Measurements from ENCODE around the gene AMFR. TPM values are rescaled to one million over a fixed set of nuclear protein-coding genes. Genes with fewer than 3 reads are reported as not detected.

The AMFR gene
- total and polyA plus RNA-seq, 10 of the 15 experiments (the other 5 are each of a cell fraction or from before 2014, with no cell fraction given) = 8.2 to 67.6 (median 28.1) TPM

- TF ChIP-seq, protein P1, sequence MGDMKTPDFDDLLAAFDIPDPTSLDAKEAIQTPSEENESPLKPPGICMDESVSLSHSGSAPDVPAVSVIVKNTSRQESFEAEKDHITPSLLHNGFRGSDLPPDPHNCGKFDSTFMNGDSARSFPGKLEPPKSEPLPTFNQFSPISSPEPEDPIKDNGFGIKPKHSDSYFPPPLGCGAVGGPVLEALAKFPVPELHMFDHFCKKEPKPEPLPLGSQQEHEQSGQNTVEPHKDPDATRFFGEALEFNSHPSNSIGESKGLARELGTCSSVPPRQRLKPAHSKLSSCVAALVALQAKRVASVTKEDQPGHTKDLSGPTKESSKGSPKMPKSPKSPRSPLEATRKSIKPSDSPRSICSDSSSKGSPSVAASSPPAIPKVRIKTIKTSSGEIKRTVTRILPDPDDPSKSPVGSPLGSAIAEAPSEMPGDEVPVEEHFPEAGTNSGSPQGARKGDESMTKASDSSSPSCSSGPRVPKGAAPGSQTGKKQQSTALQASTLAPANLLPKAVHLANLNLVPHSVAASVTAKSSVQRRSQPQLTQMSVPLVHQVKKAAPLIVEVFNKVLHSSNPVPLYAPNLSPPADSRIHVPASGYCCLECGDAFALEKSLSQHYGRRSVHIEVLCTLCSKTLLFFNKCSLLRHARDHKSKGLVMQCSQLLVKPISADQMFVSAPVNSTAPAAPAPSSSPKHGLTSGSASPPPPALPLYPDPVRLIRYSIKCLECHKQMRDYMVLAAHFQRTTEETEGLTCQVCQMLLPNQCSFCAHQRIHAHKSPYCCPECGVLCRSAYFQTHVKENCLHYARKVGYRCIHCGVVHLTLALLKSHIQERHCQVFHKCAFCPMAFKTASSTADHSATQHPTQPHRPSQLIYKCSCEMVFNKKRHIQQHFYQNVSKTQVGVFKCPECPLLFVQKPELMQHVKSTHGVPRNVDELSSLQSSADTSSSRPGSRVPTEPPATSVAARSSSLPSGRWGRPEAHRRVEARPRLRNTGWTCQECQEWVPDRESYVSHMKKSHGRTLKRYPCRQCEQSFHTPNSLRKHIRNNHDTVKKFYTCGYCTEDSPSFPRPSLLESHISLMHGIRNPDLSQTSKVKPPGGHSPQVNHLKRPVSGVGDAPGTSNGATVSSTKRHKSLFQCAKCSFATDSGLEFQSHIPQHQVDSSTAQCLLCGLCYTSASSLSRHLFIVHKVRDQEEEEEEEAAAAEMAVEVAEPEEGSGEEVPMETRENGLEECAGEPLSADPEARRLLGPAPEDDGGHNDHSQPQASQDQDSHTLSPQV (IDR thresholded peaks at IDR 0.05) = no peak
- TF ChIP-seq CBX5 (IDR thresholded peaks at IDR 0.05; ENCODE audit: low read depth) (no peak), JUNB (IDR thresholded peaks at IDR 0.05) (no peak), RUNX3 (IDR thresholded peaks at IDR 0.05; ENCODE audit: low read length) (no peak), KLF5 (IDR thresholded peaks at IDR 0.05; ENCODE audit: partially characterized antibody) (no peak), IRF4 (IDR thresholded peaks at IDR 0.05; ENCODE audit: low read depth, low read length) (no peak), NFYA (IDR thresholded peaks at IDR 0.05; ENCODE audit: borderline replicate concordance, low read depth, low read length) (no peak), SP1 (IDR thresholded peaks at IDR 0.05; ENCODE audit: low read depth, low read length) (no peak), RAD51 (IDR thresholded peaks at IDR 0.05) (no peak)
- TF ChIP-seq, protein P2, sequence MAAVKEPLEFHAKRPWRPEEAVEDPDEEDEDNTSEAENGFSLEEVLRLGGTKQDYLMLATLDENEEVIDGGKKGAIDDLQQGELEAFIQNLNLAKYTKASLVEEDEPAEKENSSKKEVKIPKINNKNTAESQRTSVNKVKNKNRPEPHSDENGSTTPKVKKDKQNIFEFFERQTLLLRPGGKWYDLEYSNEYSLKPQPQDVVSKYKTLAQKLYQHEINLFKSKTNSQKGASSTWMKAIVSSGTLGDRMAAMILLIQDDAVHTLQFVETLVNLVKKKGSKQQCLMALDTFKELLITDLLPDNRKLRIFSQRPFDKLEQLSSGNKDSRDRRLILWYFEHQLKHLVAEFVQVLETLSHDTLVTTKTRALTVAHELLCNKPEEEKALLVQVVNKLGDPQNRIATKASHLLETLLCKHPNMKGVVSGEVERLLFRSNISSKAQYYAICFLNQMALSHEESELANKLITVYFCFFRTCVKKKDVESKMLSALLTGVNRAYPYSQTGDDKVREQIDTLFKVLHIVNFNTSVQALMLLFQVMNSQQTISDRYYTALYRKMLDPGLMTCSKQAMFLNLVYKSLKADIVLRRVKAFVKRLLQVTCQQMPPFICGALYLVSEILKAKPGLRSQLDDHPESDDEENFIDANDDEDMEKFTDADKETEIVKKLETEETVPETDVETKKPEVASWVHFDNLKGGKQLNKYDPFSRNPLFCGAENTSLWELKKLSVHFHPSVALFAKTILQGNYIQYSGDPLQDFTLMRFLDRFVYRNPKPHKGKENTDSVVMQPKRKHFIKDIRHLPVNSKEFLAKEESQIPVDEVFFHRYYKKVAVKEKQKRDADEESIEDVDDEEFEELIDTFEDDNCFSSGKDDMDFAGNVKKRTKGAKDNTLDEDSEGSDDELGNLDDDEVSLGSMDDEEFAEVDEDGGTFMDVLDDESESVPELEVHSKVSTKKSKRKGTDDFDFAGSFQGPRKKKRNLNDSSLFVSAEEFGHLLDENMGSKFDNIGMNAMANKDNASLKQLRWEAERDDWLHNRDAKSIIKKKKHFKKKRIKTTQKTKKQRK (IDR thresholded peaks at IDR 0.05; ENCODE audit: low read depth, low read length) = no peak
These were observed 97.5 kb downstream of the AMFR start (continued) for GRCh38 chr16:56327929-56328258.

Measured in GM12878 (cell line).